Tibial nerve (tissue), 4 donors: ENCODE measurements around the gene SPTBN1.

ENCODE experiments used
- CTCF ChIP-seq, 5 experiments: fragments of 200-600 bp in 3 of 5; fragments of 450-650 bp in 2 of 5; sonication (generic) in 3 of 5; IDR thresholded peaks; one replicate each; pipeline ENCODE4 v1.5.1; 2016 to 2019; ENCODE audit warnings: antibody characterized with exemption in 5 of 5, mild to moderate bottlenecking in 3 of 5, moderate library complexity in 2 of 5
- EP300 ChIP-seq, 2 donors: sonication (generic); formaldehyde crosslinking; IDR thresholded peaks; one replicate each; pipeline ENCODE4 v1.6.1; 2017; ENCODE audit warnings: antibody characterized with exemption in 2 of 2, mild to moderate bottlenecking in 1 of 2

GRCh38 chr2:54635554-54636152 is 179.5 kb downstream of the SPTBN1 start:
- no peak for TF ChIP-seq CTCF (IDR thresholded peaks at IDR 0.05)
- no peak for TF ChIP-seq EP300 (IDR thresholded peaks at IDR 0.05)
